Body of pancreas (tissue), 4 donors: ENCODE data around the gene SBK1.

ENCODE experiments used
- POLR2A ChIP-seq, 3 donors: fragments of 450-650 bp; IDR thresholded peaks; one replicate each; pipeline ENCODE4 v1.6.1; 2016; ENCODE audit warnings: antibody characterized with exemption in 3 of 3, mild to moderate bottlenecking in 2 of 3
- TF ChIP-seq, protein P1 (sequence below), 7 experiments: fragments of 450-650 bp in 4 of 7; fragments of 200-600 bp in 3 of 7; sonication (generic) in 3 of 7; IDR thresholded peaks; one replicate each; pipeline ENCODE4 v1.5.1; 2016 to 2019; ENCODE audit warnings: antibody characterized with exemption in 7 of 7

DNA sequence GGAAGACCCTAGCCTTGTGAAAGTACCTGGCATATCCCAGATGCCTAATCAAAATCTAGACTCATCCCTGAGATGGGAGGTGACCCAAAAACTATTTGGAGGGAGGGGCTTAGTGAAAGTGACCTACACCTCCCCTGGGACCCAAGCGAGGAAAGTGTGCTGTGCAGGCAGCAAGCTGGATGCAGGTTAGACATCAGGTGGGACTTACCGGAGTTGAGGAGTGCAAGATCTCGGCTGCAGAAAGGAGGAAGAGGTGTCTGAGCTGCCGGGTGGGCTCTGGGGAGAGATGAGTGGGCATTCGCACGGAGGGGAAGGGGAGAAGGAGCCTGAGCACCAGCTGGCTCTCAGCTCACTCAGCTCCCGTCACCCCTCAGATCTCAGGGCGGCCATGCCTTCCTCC, 10.3 kb upstream of the SBK1 start:
- TF ChIP-seq, protein P1, sequence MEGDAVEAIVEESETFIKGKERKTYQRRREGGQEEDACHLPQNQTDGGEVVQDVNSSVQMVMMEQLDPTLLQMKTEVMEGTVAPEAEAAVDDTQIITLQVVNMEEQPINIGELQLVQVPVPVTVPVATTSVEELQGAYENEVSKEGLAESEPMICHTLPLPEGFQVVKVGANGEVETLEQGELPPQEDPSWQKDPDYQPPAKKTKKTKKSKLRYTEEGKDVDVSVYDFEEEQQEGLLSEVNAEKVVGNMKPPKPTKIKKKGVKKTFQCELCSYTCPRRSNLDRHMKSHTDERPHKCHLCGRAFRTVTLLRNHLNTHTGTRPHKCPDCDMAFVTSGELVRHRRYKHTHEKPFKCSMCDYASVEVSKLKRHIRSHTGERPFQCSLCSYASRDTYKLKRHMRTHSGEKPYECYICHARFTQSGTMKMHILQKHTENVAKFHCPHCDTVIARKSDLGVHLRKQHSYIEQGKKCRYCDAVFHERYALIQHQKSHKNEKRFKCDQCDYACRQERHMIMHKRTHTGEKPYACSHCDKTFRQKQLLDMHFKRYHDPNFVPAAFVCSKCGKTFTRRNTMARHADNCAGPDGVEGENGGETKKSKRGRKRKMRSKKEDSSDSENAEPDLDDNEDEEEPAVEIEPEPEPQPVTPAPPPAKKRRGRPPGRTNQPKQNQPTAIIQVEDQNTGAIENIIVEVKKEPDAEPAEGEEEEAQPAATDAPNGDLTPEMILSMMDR (IDR thresholded peaks at IDR 0.05) = no peak
- TF ChIP-seq POLR2A (IDR thresholded peaks at IDR 0.05) = no peak
